Frontal cortex (tissue), 4 donors: ENCODE measurements around the gene ZNHIT1. TPM values are rescaled to one million over a fixed set of nuclear protein-coding genes. Genes with fewer than 3 reads are reported as not detected.
"Not testable (repeated sequence)": the region's sequence is repeated elsewhere in the genome, so short reads cannot be mapped to it uniquely, and the experiment has no call there.

Experiments
- DNase-seq, 2 donors: peaks; one replicate each; pipeline ENCODE4 v3.0.0; 2012; ENCODE audit warnings: low spot score in 2 of 2
- FAIRE-seq: peaks from 2 replicates; lab custom pipeline; 2012; peaks lifted over from hg19 to GRCh38; lab: Jason Lieb, UNC
- total RNA-seq: library from RNA; depleted of rRNA; stranded (reverse); fragments of >200 nt; gene quantifications from one replicate; pipeline ENCODE4 v1.2.3, GENCODE V29; 2014
- donor health status: control.
- donor health status: control.
- donor health status: control.

ZNHIT1 gene
- total RNA-seq, 1 donor from 2014 or later, result 46.1 TPM

DNA sequence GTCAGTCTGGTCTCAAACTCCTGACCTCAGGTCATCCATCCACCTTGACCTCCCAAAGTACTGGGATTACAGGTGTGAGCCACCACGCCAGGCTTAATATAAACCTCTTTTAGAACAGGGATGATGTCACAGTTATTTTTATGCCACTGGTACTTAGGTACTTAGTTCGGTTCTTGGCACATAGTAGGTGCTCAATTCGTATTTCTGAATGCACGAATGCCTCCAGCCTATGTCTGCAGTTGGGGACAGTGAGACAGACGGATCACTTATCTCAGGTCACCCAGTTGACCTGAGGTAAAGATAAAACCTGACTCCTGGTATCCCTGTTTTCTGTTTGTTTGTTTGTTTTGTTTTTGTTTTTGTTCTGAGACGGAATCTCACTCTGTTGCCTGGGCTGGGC lies 31.8 kb upstream of the ZNHIT1 start:
- no peak for DNase-seq
- FAIRE-seq, result no peak

DNA sequence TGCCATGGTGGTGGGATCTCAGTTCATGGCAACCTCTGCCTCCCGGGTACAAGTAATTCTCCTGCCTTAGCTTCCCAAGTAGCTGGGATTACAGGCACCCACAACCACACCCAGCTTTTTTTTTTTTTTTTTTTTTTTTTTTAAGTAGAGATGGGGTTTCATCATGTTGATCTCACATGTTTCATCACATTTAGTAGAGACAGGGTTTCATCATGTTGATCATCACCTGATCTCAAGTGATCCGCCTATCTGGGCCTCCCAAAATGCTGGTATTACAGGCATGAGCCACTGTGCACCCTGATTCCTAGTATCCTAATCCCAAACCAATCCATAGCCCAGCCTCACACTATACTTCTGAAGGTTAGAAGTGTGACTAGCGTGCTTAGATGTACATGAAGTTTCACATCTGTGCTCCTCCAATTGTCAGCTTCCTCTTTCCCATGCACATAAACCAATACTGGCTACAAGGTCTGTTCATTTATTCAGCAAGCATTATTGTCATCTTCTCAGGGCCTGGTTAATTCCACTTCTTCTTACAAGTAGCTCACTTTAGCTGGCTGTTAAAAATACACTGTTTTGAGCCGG lies 31.0 kb upstream of the ZNHIT1 start:
- DNase-seq (no peak), FAIRE-seq (no peak)

DNA sequence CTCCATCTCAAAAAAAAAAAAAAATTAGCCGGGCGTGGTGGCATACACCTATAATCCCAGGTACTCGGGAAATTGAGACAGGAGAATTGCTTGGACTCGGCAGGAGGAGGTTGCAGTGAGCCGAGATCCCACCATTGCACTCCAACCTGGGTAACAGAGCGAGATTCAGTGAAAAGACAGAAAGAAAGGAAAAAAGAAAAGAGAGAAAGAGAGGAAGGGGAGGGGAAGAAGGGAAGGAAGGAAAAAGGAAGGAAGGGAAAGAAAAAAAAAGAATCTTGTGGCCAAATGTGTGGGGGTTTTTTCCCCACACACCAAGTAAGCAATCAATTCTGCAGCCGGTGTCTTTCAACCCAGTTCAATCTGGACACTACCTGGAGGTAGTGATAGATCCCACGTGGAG lies 28.9 kb upstream of the ZNHIT1 start:
- FAIRE-seq (no peak), DNase-seq (no peak)

DNA sequence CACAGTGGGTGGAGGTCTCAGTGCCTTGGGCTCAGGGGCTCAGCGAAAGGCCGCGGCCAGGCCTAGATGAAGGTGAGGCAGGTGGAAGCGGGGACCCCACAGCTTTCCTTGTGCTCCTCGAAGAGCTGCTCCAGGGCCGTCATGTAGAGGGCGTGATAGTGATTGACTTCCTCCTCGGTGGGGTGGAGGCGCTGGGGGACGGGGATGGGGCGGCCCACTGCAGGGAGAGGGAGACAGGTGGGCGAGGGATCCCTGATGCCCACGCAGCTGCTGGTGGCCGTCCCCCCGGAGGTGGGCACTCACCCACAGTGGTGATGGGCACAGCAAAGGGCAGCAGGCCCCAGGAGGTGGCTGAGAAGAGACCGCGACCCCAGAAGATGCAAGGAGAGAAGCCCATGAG lies 22.1 kb upstream of the ZNHIT1 start:
- no peak for FAIRE-seq
- no peak for DNase-seq

DNA sequence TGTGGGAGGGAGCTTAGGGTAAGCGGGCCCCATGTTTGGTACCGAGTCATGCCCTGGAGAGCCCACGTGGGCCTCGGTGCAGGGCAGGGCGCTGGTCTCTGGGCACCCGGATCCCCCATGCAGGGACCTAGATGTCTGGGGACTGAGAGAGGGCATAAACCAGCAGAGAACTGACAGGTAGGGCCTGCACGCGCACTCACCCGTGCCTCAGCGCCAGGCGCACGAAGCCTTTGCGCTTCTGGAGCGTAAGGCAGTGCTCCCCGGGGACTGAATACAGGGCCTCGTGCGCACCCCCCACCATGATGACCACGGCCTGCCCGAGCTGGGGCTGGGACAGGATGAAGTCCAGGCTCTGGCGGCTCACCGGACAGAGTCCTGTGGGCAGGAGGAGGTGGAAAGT lies 20.0 kb upstream of the ZNHIT1 start:
- no peak for DNase-seq
- FAIRE-seq, result no peak

DNA sequence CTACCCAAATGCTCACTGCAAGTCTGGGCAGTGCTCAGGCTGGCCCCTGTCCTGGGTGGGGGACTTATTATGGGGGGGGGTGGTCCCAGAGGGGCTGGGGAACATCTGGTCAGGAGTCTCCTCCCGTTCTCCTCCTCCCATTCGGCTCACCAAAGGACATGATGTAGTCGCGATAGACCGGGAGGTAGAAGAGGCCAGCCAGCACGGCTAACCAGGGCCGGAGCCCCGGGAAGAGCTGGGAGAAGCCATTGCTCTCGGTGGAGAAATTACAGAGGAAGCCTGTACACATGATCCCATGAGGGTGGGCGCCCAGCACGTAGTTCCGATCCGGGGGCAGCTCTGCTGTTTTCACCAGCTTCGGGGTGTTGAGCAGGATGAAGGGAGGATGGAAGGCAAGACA lies 19.5 kb upstream of the ZNHIT1 start:
- FAIRE-seq, result no peak
- DNase-seq, result no peak

DNA sequence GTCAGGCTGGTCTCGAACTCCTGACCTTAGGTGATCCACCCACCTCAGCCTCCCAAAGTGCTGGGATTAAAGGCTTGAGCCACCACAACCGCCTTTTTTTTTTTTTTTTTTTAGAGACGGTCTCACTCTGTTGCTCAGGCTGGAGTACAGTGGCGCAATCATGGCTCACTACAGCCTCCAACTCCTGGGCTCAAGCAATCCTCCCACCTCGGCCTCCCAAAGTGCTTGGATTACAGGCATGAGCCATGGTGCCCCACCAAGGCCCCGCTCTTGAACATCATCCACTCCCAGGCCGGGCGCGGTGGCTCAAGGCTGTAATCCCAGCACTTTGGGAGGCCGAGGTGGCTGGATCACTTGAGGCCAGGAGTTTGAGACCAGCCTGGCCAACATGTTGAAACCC lies 18.4 kb upstream of the ZNHIT1 start:
- not testable (repeated sequence) for DNase-seq, FAIRE-seq

DNA sequence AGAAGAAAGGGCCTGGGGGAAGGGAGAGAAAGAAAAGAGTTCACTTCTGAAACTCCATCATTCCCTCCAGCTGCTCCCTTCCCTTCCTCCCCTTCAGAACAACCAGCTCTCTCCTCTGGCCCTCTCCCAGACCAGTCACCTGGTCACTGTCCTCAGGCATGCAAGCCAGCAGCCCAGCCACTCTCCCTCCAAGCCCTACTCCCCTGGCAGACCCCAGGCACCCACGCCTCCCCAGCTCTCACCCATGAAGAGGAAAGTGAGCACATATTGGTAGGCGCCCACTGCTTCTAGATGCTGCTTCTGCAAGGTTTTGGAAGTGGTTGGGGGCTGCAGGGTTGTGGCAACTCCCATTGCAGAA lies 17.5 kb upstream of the ZNHIT1 start:
- no peak for FAIRE-seq
- no peak for DNase-seq

DNA sequence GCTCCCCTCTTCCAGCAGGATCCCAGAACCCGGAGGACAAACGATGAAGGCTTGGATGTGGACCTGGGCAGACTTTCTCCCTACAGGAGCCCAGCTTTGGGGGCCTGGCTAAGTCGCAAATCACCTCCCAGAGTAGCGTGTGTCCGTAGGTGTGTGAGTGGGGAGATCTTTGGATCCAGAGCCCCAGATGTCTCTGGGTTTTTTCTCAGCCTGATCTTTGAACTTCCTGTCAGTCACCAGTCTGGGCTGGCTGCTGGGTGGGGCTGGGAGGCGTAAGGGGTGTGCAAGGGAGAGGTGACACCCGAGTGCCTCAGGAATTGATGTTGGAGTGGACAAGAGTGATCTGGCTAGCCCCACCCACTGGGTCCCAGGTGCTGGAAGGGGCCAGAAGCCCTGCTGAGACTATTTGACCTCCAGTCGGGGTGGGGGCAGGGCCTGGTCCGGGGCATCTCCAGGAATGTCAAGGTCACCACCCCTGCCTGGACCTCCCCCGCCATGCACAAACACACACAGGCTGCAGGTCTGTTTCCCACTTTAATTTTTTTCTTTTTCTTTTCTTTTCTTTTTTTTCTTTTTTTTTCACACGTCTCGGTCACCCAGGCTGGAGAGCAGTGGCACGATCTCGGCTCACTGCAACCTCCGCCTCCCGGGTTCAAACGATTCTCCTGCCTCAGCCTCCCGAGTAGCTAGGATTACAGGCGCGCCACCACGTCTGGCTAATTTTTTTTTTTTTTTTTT lies 16.9 kb upstream of the ZNHIT1 start, which contains the start of gene MOGAT3:
Gene MOGAT3 (minus strand): TSS at position 175 of the 738 bp plus-strand sequence. CDS start 182 bp downstream, outside the sequence.
- DNase-seq (no peak), FAIRE-seq (no peak)

DNA sequence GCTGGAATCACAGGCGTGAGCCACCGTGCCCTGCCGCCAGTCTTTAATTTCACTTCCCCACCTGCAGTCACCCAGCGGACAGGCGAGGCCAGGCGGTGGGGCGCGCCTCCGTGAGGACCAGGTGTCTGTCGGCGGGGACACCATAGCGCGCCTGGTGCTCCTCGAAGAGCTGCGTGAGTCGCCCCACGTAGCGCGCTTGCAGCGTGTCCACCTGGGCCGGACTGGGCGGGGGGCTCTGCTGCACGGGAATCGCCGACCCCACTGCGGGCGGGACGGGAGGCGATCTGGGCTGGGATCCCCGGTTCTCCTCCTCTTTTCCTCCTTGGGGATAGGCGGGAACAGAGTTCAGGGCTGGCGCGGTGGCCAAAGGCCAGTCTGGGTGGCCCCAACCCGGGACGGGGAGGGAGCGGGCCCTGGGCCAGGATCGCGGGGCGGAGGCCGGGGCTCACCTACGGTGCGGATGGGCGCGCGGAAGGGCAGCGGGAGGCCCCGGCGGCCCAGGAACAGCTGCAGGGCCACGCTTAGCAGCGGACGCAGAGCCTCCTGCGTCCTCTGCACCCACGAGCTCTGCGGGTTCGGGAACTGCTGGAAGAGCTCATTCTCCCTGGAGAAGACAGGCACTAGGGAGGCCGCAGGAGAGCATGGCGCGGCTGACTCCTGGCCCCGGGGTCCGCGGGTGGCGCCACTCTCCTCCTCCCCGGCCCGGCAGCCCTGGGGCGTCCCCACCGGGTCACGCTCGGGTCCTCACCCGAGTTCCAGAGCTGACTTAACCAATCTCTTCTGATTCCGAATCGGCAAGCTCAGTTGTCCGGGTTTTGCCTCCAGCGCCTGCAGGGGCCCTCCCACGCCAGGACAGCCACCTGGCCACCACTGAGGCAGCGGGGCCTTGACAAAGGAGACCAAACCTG lies 16.0 kb upstream of the ZNHIT1 start:
- DNase-seq, result no peak
- FAIRE-seq, result no peak

DNA sequence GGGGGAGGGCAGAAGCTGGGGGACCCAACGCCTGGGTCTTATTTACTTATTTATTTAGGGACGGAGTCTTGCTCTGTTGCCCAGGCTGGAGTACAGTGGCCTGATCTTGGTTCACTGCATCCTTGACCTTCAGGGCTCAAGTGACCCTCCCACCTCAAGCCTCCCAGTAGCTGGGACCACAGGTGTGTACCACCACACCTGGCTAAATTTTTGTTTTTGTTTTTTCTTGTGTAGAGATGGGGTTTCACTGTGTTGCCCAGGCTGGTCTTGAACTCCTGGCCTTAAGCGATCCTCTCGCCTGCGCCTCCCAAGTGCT lies 15.4 kb upstream of the ZNHIT1 start:
- FAIRE-seq (no peak), DNase-seq (no peak)

DNA sequence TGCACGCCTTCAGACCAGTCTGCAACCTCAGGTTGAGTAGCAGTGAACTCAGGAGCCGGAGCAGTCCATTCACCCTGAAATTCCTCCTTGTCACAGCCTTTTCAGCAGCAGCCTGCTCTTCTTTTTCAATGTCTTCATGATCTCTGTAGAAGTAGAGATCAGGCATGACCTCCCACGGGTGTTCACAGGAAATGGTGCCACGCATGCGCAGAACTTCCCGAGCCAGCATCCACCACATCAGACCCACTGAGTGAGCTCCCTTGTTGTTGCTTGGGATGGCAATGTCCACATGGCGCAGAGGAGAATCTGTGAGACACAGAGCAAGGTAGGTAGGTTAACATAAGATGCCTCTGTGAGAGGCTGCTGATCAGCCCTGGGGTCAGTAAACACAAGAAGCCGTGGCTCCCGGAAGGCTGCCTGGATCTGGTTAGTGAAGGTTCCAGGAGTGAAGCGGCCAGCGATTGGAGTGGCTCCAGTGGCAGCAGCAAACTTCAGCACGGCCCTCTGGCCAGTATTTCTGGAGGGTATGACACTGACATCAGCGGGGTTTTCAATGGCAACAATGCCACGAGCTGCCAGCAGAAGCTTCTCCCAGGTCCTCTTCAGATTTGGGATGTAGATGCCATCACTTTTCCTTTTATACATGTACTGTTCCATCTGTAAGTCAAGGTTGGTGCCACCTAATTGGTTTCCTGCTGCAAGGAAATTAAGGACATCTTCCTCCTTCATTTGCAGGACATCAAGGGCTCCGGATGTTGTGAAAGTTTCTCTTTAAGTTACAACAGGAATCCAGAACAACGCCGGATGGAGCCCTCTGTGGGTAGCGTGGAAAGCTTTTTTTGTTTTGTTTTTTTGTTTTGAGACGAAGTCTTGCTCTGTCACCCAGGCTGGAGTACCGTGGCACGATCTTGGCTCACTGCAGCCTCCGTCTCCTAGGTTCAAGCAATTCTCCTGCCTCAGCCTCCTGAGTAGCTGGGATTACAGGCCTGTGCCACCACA lies 13.9 kb upstream of the ZNHIT1 start:
- not testable (repeated sequence) for DNase-seq, FAIRE-seq

DNA sequence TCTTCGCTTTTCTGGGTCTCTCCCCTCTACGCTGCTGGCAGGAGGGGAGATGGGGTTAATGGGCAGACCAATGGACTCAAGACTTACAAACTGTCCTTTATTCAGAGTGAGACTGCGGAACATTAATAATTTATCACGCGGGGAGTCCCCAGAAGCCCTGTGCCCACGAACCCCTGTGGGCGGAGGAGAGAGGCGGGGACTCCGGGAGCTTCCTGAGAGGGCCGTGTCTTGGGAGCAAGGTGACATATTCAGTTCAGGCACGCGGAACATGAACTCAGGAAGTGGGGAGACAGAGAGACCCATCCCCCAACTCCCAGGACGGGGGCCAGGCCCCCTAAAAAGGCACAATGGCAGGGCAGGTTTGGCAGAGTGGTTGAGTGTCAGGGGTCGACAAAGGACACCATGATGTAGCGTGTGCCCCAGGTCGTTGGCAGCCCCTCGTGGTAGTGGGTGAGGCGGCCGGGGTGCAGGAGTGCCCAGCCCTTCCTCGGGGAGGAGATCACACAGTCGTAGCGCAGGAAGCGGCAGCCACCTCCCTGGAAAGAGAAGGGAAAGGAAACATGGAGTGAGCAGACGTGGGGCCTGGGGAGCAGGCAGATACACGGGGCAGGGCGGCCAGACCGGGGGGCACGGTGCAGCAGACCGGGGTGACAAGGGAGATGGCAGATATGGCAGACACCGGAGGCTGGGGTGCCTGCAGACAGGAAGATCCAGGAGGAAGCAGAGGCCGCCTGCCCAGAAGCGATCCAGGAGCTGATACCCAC lies 11.9 kb upstream of the ZNHIT1 start:
- FAIRE-seq (no peak), DNase-seq (no peak)

DNA sequence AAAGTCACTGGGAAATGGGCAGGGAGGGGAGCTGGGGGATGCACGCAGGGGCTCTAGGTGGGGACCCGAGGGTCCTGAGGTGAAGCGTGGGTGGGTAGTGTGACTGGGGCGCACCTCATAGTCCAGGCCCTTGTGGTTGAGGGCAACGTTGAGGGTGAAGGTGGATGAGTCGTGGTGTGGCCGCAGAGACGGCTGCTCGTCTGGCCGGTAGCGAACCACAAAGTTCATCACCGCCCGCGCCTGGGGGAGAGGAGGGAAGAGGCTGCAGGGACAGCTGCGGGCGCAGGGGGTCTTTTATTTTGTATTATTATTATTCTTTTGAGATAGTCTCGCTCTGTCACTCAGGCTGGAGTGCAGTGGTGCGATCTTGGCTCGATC lies 11.3 kb upstream of the ZNHIT1 start:
- FAIRE-seq (no peak), DNase-seq (no peak)

DNA sequence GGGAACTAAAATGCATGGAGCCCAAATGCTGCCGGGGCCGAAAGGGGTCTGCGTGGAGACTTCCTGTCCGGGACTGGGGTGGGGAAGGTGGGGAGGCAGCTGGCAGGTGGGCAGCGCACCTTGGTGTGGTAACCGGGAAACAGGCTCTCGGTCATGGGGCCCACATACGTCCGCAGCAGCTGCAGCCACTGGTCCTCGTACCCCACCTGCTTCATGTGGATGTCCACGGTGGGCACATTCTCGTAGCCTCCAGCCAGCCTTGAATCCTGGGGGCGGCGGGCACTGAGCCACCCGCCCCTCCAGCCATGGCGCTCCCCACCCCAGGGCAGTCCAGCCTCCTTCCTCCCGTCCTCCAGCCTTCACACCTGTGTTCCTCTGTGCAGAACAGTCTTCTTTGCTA lies 10.5 kb upstream of the ZNHIT1 start:
- no peak for FAIRE-seq
- no peak for DNase-seq

DNA sequence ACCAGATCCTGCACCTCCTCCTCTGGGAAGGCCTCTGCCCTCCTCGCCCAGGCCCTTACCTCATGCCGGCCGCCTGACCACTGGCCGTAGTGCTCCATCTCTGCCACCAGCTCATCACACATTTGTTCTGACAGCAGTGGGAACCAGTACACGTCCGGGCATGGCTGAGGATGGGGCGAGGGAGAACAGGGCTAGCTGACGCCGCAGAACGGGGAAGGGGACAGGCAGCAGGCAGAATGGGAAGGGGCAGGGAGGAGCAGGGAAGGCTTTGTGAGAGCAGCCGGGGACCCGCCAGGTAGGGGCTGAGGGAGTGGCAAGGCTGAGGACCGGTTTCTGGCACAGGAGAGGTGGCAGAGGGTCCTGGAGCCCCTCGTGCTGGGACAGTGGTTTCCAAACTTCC lies 9.2 kb upstream of the ZNHIT1 start:
- FAIRE-seq (no peak), DNase-seq (no peak)

DNA sequence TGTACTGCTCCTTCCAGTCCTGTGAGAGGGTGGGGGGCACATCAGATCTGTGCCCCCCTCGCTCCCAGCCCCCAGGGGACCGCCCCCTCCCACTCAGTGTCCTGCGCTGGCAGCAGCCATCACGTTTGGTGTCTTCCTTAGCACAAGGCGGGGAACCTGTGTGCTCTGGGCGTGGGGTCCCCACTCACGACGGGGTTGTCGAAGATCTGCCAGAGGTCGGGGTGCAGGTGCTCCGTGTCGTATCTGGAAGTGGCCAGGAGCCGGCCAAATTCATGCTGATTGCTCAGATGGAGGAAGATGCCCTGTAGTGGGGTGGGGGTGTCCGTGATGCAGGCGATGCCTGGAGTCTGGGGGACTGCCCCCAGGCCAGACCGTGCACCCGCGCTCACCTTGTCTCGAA lies 7.8 kb upstream of the ZNHIT1 start:
- FAIRE-seq (no peak), DNase-seq (no peak)

DNA sequence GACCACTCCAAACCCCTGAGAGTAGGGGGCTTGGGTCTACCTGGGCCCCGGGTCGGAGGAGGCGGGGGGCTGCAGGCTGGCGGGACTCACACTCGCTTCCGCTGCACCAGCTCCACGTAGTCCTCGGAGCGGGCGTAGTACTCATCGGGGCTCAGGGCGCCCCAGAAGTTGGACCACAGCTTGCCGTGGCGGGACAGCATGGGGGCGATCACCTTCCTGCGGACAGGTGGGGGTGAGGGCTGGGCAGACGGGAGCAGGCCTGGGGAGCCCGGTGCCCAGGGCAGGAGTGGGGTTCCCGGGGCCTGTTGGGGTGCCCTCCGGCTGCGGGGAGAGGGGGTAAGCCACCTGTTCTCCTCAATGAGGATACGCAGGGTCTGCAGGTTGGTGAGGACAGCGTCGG lies 6.5 kb upstream of the ZNHIT1 start:
- FAIRE-seq, result no peak

DNA sequence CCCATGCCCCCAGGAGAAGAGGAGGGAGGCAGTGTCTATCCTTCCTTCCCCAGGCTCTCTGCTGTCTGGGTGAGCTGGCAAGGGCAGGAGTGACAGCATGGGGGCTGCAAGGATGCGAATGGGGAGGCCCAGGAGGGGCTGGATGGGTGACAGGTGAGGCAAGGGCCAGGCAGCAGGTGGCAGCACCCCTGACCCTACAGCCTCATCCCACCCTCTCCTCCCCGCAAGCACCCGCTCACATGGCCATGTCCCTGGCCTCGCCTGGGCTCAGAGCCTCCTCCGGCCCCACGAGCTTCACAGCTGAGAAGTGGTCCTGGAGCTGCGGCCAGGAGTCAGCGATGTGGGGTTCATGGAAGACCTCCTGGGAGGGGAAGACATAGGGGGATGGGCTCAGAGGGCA lies 6.0 kb upstream of the ZNHIT1 start:
- FAIRE-seq, result no peak

More for the DNA sequence above, 6.5 kb upstream of the ZNHIT1 start:
- no peak for DNase-seq

More for the DNA sequence above, 6.0 kb upstream of the ZNHIT1 start:
- no peak for DNase-seq
